HG03457 (cell line): ENCODE data around the gene SULT6B1.
"Not testable (repeated sequence)": the region's sequence is repeated elsewhere in the genome, so short reads cannot be mapped to it uniquely, and the experiment has no call there.

Experiments
- ATAC-seq: cut with Tn5 transposase; IDR thresholded peaks from one replicate; pipeline ENCODE4 v1.9.1; 2021; ENCODE audit warnings: moderate number of reproducible peaks; ENCODE audit not compliant: unreplicated experiment

Gene SULT6B1

GRCh38 chr2:37188570-37188969 is at the start of gene SULT6B1:
Gene SULT6B1, minus strand, starts transcription at chr2:37188670. Its CDS starts 30 bp downstream, at chr2:37188640.
- no peak for ATAC-seq

GRCh38 chr2:37232131-37232933 is 43.9 kb upstream of the SULT6B1 start:
- ATAC-seq, result no peak

- peak; percentile 88 for ATAC-seq
Measured at GRCh38 chr2:37231241-37232130, 43.0 kb upstream of the SULT6B1 start, which contains the start of the genes CEBPZ and NDUFAF7. Gene CEBPZ, minus strand, starts transcription at chr2:37231596. Its CDS starts 29 bp downstream, at chr2:37231567. Gene NDUFAF7, plus strand, starts transcription at chr2:37231658. Its CDS starts 48 bp downstream, at chr2:37231706.

- ATAC-seq, result no peak
Measured at GRCh38 chr2:37230581-37230980, 42.1 kb upstream of the SULT6B1 start.

GRCh38 chr2:37228788-37229187 is 40.3 kb upstream of the SULT6B1 start:
- no peak for ATAC-seq

- ATAC-seq, result no peak
Measured at GRCh38 chr2:37226863-37227262, 38.4 kb upstream of the SULT6B1 start.

- ATAC-seq, result not testable (repeated sequence)
Measured at GRCh38 chr2:37225129-37225528, 36.7 kb upstream of the SULT6B1 start.

- ATAC-seq, result no peak
Measured at GRCh38 chr2:37224063-37224462, 35.6 kb upstream of the SULT6B1 start.

GRCh38 chr2:37223131-37223530 is 34.7 kb upstream of the SULT6B1 start:
- ATAC-seq, result no peak

- ATAC-seq, result no peak
Measured at GRCh38 chr2:37219046-37219445, 30.6 kb upstream of the SULT6B1 start.

- no peak for ATAC-seq
Measured at GRCh38 chr2:37215250-37215649, 26.8 kb upstream of the SULT6B1 start.

- ATAC-seq, result no peak
Measured at GRCh38 chr2:37211939-37212338, 23.5 kb upstream of the SULT6B1 start.

GRCh38 chr2:37211212-37211611 is 22.7 kb upstream of the SULT6B1 start:
- ATAC-seq, result no peak

- ATAC-seq, result not testable (repeated sequence)
Measured at GRCh38 chr2:37206760-37207159, 18.3 kb upstream of the SULT6B1 start.

GRCh38 chr2:37205689-37206341 is 17.3 kb upstream of the SULT6B1 start:
- no peak for ATAC-seq

- not testable (repeated sequence) for ATAC-seq
Measured at GRCh38 chr2:37205071-37205661, 16.7 kb upstream of the SULT6B1 start.

- no peak for ATAC-seq
Measured at GRCh38 chr2:37203708-37204107, 15.2 kb upstream of the SULT6B1 start.

- no peak for ATAC-seq
Measured at GRCh38 chr2:37201766-37202165, 13.3 kb upstream of the SULT6B1 start.

GRCh38 chr2:37201208-37201607 is 12.7 kb upstream of the SULT6B1 start:
- no peak for ATAC-seq

- ATAC-seq, result no peak
Measured at GRCh38 chr2:37198681-37199065, 10.2 kb upstream of the SULT6B1 start.
